HG02981 (cell line): ENCODE measurements around the gene ENPP3.
"Not testable (repeated sequence)": the region's sequence is repeated elsewhere in the genome, so short reads cannot be mapped to it uniquely, and the experiment has no call there.

Experiments
- ATAC-seq: cut with Tn5 transposase; IDR thresholded peaks from one replicate; pipeline ENCODE4 v1.9.1; 2021; ENCODE audit warnings: mild to moderate bottlenecking, moderate library complexity; ENCODE audit not compliant: unreplicated experiment

Gene ENPP3

GRCh38 chr6:131731224-131731623, 94.1 kb downstream of the ENPP3 start:
- ATAC-seq = no peak

- no peak for ATAC-seq
Measured at GRCh38 chr6:131733376-131734016, 96.4 kb downstream of the ENPP3 start.

GRCh38 chr6:131736003-131736596, 99.0 kb downstream of the ENPP3 start:
- ATAC-seq = no peak

- no peak for ATAC-seq
Measured at GRCh38 chr6:131736811-131737210, 99.7 kb downstream of the ENPP3 start.

- ATAC-seq = no peak
Measured at GRCh38 chr6:131739136-131739535, 102.0 kb downstream of the ENPP3 start.

- no peak for ATAC-seq
Measured at GRCh38 chr6:131740161-131740560, 103.1 kb downstream of the ENPP3 start.

- no peak for ATAC-seq
Measured at GRCh38 chr6:131741688-131742393, 104.7 kb downstream of the ENPP3 start.

GRCh38 chr6:131744432-131745287, 107.6 kb downstream of the ENPP3 start:
- no peak for ATAC-seq

GRCh38 chr6:131745476-131745875, 108.4 kb downstream of the ENPP3 start:
- ATAC-seq = no peak

GRCh38 chr6:131747821-131748353, 110.8 kb downstream of the ENPP3 start:
- ATAC-seq = no peak

- ATAC-seq = no peak
Measured at GRCh38 chr6:131749023-131749422, 111.9 kb downstream of the ENPP3 start.

- ATAC-seq = not testable (repeated sequence)
Measured at GRCh38 chr6:131751012-131751715, 114.1 kb downstream of the ENPP3 start.

- no peak for ATAC-seq
Measured at GRCh38 chr6:131754088-131754487, 117.0 kb downstream of the ENPP3 start.

- ATAC-seq = no peak
Measured at GRCh38 chr6:131754715-131755567, 117.8 kb downstream of the ENPP3 start.

- ATAC-seq = no peak
Measured at GRCh38 chr6:131755597-131755996, 118.5 kb downstream of the ENPP3 start.

GRCh38 chr6:131756039-131756438, 118.9 kb downstream of the ENPP3 start:
- ATAC-seq = no peak

GRCh38 chr6:131758920-131759319, 121.8 kb downstream of the ENPP3 start:
- no peak for ATAC-seq

- ATAC-seq = no peak
Measured at GRCh38 chr6:131761060-131761761, 124.1 kb downstream of the ENPP3 start.

- ATAC-seq = no peak
Measured at GRCh38 chr6:131761762-131762067, 124.6 kb downstream of the ENPP3 start.
